Colon (tissue), 2 donors: ENCODE results near the gene HLA-B.
"Not testable (repeated sequence)": the region's sequence is repeated elsewhere in the genome, so short reads cannot be mapped to it uniquely, and the experiment has no call there.

Experiments used
- FAIRE-seq: peaks from 2 replicates; lab custom pipeline; 2012; peaks lifted over from hg19 to GRCh38; lab: Jason Lieb, UNC
- donor health status: control.
- donor health status: control.

Gene HLA-B

DNA sequence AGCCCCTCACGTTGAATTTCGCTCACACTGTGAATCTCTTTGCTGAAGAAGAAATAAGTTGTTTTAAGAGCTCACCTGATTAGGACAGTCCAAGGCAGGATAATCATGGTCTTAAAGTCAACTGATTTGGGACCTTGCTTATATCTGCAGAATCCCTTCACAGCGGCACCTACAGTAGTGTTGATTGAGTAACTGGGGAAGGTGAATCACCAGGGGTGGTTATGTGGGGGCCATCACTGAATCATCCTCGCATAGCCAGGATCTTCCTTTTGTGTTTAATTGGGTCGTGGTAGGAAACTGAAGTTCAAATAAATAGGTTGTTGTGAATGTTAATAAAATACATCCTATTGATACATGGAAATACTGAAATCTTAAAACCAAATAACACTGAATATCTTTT, 26.2 kb upstream of the HLA-B start:
- FAIRE-seq, result no peak

DNA sequence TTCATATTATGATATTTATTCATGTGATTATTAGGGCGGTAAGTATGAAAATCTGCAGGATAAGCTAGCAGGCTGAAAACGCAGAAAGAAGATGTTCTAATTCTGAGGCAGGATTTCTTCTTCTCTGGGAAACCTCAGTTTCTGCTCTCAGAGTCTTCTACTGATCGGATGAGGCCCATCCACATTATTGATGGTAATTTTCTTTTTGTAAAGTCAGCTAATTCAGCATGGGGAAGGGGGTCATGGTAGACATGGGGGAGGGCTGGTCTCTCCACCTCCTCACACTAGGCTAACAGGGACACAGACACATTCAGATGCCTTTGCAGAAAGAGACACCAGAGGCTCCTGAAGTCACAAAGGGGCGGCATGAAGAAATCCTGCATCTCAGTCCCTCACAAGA, 24.7 kb upstream of the HLA-B start:
- no peak for FAIRE-seq

DNA sequence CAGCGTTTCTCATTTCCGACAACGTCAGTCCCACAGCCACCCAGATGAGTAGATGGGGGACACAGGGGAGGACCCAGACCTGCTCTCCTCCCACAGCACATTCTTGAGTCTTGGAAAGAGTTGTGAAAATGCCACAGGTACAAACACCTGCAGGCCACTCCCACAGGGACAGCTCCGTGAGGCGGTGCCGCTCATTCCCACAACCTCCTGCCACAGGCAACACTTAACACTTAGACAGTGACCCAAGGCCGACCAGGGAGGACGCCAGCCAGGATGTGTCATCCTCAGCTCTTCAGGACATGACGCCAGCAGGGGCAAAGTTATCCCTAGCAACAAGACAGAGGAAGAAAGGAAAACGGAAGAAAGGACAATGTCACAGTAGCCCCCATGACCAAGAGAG, 22.9 kb upstream of the HLA-B start:
- no peak for FAIRE-seq

DNA sequence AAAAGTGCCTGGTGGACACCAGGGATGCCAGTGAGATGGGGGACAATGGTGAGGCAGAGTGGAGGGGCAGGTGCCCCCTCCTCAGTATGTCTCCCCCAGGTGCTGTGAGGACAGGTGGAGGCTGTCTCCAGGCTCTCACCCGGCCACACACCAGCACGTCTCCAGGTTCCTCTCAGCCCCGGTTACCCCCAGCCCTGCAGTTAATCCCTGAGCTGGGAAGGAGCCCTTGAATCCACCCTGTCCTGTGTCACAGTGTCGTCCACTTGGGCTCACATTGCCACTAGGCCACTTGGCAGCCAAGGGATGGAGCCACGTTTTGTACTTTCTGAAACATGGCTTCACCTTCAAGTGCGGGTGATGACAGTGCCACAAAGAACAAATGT, 21.7 kb upstream of the HLA-B start:
- FAIRE-seq, result no peak

DNA sequence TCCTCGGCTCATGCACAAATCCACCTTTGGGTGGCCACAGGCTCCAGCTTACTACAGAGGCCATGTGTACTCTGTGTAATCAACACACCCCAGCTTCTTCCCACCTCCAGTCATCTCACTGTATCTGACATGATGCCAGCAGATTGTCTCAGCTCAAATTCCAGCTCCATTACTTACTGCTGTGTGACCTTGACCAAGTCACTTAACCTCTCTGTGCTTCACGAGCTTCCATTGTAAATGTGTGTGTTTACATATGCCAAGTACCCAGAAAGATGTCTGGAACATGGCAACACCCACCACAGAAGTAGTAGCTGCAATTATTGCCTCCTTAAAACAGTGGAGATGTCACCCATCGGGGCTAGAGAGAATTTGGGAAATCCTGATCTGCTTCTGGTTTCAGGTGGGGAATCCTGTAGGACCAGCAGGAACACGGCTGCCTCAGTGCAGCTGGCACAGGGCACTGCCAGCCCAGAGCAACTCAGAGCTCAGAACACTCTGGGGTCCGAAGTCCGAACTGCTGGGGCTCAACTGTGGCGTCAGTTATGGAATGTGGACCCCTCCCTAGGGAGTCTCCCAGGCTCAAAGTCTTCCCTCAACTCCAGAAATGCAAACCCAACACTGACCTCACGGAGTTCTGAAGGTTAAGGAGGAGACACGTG, 21.2 kb upstream of the HLA-B start:
- no peak for FAIRE-seq

DNA sequence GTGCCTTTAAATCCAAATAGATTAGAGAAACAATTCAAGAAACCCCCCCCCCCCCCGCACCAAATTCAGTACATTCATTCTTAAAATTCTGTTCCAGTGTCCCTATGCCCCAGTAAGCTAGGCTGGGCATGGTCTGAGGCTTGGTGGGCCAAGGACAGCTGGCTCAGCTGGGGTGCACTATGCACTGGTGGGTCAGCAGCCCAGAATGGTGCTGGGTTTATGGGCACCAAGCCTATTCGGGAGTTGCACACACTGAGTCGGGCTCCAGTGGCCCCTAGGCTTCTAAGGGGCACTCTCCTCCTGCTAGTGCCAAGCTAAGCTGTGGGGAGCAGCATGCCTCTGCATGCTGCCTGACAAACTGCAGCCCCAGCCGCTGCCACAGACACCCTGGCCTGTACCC, 20.1 kb upstream of the HLA-B start:
- FAIRE-seq, result no peak

DNA sequence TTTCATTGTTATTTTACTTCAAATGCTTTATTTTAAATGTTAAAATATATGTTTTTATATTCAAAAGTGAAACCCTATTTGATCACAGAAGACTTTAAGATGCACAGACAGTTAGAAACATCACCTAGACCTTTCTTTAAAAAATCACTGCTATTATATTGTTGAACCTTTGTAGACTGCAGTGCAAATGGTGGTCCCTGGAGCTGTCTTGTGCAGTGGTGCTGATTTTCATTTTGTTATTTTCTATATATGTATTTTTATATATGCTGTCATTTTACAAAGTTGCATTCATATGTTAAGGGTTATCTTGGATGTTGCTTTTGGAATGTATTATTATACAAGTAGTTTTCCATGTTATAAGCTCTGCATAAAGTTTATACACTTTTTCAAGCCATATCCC, 18.7 kb upstream of the HLA-B start:
- no peak for FAIRE-seq

DNA sequence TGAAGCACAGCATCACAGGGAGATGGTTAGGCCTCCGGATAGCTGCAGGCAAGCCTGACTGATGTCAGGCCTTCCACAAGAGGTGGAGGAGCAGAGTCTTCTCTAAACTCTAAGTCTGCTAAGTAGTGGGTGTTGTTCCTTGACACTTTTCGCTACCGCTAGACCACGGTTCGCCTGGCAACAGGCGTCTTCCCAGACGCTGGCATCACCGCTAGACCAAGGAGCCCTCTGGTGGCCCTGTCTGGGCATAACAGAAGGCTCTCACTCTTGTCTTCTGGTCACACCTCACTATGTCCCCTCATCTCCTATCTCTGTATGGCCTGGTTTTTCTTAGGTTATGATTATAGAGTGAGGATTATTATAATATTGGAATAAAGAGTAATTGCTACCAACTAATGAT, 17.1 kb upstream of the HLA-B start:
- not testable (repeated sequence) for FAIRE-seq

DNA sequence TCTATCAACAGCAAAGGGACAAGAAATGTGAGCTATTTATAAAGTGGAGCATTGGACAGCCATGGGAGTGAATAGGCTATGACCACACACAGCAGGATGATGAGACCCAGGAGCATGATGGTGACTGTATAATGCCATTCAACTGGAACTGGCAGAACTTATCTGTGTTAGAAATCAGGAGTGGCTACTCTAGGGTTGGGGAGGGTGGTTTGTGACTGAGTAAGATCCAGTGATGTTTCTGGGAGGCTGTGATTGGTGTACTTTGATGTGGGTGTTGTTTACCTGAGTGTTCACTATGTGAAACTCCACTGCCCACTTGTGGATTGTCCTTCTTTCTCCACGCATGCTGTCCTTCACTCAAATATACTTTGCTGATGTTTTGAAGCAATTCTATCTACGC, 11.5 kb upstream of the HLA-B start:
- FAIRE-seq, result no peak

DNA sequence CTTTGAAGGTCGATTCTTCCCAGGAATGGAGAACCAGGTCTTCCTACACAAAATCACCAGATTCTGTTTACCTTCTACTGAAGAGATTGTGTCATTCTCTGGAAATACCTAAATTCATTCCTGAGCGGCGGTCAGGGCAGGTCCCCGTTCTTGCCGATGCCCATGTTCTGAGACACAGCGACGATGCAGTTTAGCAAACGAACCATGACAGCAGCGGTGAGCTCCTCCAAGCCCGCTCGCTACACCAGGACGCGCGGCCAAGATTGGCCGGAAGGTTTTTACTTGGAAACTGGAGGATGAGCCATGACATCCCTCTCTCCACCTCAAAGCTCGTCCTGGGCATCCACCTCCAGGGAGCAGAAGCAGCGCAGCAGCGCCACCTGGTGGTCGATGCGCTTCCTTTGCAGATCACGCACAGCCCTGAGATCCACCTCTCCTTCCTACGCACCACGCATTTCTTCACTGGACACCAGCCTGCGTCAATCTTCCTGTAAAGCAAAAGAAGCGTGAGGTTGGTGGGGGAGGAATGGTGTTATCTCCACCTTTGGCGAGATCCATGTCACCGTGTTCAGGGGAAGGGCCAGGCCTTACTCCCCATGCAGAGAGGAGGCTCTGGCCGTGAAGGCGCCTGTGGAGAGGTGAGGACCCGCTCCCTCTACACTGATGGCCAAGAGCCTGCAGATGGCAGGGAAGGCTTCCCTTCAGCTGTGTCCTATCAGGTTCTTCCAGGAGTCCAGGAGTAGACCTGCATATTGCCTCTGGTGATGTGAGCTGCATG, 9.9 kb upstream of the HLA-B start:
- no peak for FAIRE-seq

DNA sequence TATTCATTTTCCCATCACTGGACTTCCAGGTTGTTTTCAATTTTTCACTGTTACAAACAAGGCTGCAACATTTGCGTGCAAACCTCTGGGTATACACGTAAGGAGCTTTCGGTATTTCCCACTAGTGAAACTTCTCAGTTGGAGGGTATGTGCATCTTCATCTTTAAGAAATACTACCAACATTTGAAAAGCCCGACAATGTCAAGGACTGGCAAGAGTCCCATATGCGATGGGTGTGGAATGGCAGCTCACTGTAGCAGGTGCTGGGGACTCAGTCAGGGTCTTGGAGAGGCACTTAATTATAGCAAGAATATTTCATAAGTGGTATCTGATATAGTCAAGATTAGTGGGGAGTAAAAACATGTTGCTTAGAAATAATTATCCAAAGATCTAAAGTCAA, 8.9 kb upstream of the HLA-B start:
- no peak for FAIRE-seq

DNA sequence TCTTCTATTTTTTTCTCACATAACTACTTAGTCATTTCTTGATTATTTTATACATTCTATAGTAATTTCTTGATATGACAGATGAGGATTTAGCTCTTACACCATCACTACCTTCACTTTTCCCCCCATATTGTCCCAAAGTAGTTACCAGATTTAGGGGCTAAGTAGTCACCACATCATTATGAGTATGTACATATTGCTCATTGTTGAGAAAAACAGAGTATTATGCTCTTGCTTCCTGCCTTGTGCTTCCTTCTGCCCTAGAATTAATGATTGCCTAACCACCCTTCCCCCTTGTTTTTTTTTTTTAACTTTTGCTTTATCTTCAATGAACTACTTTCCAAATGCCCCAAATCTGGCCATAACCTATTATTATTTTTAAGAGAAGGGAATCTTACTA, 6.8 kb upstream of the HLA-B start:
- no peak for FAIRE-seq

DNA sequence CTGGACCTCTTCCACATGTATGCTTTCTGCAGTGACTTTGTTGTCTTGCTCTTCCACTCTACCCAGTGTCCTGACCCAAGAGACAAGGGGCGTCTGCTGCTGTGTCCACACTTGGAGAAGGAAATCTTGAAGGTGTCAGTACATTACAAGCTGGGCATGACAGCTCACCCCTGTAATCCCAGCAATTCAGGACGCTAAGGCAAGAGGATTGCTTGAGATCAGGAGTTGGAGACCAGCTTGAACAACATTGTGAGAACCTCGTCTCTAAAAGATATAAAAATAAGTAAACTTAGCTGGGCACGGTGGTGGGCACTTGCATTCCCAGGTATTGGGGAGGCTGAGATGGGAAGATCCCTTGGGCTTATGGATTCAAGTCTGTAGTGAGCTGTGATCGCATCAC, 5.8 kb upstream of the HLA-B start:
- no peak for FAIRE-seq

DNA sequence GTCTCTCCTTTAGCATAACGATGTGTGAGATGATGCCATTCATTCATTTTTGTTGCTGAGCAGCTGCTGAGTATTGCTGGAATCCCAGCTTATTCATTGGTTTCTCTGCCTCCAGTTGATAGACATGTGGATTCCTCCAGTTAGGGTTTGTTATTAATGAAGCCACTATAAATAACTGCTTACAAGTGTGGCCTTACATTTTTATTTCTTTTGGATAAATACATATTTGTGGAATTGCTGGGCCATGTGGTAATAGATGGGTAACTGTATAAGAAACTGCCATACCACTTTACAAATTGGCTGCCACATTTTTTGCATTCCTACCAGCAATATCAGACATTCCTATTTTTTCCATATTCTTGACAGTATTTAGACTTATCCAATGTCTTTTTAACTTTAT, 2.6 kb upstream of the HLA-B start:
- no peak for FAIRE-seq

DNA sequence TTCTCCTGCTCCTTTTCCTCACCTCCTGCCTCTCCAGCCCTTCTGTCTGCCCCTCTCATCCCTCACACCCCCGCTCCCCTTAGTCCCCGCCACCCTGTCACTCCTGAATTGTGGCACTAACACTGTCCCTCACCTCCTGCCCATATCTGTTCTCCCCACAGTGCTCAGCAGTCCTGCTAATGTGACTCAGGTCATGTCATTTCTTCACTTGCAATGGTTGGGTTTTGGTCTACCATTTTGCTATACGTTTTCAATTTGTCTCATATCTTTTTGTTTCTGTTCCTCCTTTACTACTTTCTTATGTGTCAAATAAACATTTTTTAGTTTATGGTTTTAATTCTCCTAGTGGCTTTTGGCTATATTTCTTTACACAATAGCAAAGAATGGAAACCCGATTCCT, 1.3 kb upstream of the HLA-B start:
- no peak for FAIRE-seq

DNA sequence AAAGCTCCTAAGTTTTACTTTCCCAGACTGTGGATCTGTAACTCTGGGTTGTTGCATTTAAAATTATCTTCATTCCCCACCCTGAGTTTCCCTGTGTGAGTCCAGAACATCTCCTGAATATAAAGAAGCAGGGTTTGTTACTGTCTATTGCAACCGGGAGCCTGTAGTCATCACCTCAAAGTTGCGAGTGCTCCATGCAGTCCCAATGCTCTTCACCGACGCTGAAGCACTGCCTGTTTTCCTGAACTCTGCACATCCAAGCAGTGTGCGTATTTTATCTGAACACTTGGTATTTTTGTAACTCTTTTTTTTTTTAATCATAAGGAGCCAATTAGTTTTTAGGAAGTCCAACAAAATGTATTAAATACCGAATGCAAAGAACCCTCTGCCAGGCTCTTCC, 907 bp upstream of the HLA-B start:
- no peak for FAIRE-seq

DNA sequence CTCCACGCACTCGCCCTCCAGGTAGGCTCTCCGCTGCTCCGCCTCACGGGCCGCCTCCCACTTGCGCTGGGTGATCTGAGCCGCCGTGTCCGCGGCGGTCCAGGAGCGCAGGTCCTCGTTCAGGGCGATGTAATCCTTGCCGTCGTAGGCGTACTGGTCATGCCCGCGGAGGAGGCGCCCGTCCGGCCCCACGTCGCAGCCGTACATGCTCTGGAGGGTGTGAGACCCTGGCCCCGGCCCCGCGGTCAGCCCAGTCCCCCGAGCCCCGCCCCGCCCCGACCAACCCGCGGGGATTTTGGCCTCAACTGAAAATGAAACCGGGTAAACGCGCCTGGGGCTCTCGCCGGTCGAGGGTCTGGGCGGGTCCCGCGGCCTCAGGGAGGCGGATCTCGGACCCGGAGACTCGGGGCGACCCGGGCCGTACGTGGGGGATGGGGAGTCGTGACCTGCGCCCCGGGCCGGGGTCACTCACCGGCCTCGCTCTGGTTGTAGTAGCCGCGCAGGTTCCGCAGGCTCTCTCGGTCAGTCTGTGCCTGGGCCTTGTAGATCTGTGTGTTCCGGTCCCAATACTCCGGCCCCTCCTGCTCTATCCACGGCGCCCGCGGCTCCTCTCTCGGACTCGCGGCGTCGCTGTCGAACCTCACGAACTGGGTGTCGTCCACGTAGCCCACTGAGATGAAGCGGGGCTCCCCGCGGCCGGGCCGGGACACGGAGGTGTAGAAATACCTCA, 598 bp downstream of the HLA-B start:
- no peak for FAIRE-seq

DNA sequence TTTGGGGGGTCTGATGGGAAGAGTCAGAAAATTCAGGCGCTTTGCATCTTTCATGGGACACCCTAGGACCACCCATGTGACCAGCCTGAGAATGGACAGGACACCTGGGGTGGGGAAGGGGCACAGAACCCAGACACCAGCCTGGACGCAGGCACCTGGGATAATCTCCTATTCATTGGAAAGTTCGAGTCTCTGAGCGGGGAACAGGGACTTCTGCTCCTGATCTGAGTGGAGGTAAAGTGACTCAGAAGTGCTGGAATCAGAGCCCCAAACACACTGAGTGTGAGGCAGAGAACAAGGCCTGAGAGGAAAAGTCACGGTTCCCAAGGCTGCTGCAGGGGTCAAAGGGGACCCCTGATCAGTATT, 1.4 kb downstream of the HLA-B start:
- FAIRE-seq, result no peak

DNA sequence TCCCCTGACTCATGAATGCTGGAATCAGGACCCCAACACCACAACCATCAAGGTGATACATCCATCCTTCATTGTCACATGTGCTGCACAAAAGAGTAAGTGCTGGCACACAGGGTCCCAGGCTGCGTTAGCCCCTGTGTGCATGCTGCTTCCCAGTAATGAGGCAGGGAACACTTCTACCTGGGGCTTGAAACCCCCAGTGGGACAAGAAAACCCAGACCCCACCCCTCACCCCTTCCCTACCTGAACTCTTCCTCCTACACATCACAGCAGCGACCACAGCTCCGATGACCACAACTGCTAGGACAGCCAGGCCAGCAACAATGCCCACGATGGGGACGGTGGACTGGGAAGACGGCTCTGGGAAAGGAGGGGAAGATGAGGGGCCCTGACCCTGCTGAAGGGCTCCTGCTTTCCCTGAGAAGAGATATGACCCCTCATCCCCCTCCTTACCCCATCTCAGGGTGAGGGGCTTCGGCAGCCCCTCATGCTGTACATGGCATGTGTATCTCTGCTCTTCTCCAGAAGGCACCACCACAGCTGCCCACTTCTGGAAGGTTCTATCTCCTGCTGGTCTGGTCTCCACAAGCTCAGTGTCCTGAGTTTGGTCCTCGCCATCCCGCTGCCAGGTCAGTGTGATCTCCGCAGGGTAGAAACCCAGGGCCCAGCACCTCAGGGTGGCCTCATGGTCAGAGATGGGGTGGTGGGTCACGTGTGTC, 2.0 kb downstream of the HLA-B start:
- FAIRE-seq, result no peak

DNA sequence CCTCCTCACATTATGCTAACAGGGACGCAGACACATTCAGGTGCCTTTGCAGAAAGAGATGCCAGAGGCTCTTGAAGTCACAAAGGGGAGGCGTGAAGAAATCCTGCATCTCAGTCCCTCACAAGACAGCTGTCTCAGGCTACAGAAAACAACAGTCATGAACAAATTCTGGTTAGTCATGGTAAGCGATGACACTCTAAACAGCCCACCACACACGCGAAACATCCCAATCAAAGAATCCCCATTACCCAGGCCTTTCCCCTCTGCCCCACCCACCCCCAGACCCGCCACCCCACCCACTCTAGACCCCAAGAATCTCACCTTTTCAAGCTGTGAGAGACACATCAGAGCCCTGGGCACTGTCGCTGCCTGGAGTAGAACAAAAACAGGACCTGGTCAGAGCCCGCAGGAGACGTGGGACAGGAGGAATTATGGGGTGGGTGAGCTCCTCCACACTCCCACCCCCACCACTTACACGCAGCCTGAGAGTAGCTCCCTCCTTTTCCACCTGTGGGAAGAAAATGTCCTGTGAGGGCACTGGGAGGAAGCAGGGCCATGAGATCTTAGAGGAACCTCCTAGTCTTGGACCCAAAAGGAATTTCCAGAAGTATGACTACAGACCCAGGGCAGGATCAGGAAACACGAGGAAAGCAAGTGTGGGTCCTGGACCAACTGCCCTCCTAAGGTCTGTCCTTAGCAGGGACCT, 2.7 kb downstream of the HLA-B start:
- no peak for FAIRE-seq

DNA sequence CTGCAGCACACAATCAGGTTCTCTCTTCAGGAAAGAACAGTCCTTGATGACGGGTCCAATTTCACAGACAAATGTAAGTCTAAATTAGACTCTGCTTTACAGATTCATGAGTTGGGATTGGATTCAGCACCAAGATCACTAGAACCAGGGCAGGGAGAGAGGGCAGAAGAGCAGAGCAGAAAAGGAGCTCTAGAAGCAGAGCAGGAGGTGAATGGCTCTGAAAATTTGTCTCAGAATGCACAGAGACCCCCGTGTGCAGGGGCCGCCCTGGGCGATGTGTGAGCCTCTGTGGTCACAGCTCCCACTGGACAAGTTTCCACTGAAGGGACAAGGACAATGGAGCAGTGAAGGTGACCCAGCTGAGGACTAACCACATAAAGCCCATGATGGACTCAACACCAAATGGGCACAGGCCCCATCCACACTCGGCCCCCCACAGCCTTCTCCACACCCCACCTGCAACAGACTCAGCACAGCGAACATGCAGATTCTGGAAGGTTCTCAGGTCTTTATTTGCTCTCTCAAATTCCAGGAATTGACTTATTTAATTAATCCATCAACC, 3.5 kb downstream of the HLA-B start:
- FAIRE-seq, result no peak
